Measurements from ENCODE around the gene FAM163B. TPM values are rescaled to one million over a fixed set of nuclear protein-coding genes. Genes with fewer than 3 reads are reported as not detected.

The FAM163B gene
- total and polyA plus RNA-seq, 2 experiments from 2014 or later, result 0.35 to 1.0 TPM

DNA sequence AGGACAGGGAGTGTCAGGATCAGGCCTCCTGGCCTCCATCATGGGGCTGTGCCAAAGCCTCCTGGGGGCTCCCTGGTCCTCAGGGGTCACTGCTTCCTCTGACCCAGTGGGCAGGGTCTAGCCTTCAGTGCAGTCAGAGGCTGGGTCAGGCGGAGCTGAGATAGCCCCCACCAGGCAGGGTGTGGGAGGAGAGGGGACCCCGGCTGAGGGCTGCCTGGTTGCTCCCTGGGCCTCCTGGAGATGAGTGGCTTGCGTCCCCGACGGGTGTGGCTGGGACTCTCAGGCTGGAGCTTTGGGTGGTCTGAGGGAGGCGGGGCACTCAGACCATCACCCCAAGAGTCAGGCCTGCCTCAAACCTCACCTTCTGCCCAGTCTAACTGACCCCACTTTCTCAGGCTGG, 21.7 kb downstream of the FAM163B start:
- no peaks in the 10 kb centered on the region for H3K9me3 ChIP-seq (ENCODE audit: low read depth)
- H3K27ac ChIP-seq, result no peak overlapping the region
- peaks cover 41% of the 10 kb centered on the region for H3K4me1 ChIP-seq (ENCODE audit: insufficient read depth)
- no peak overlapping the region for H2AFZ ChIP-seq
- no peaks in the 10 kb centered on the region for H3K9me2 ChIP-seq (replicated peaks; ENCODE audit: insufficient read depth)
- 98% methylated on average over 6 of the region's 6 CpGs for WGBS (ENCODE audit: low lambda C conversion rate, missing lambda C conversion rate)
- no peak overlapping the region for H3K4me2 ChIP-seq
- H3K4me3 ChIP-seq, result no peak overlapping the region
- no peaks in the 10 kb centered on the region for H4K20me1 ChIP-seq (ENCODE audit: insufficient read depth, poor library complexity, severe bottlenecking)
- H3K27me3 ChIP-seq, result no peaks in the 10 kb centered on the region
- H3K36me3 ChIP-seq (replicated peaks; ENCODE audit: insufficient read depth, low read depth), result no peaks in the 10 kb centered on the region
- no peaks in the 10 kb centered on the region for H3K79me2 ChIP-seq
- TF ChIP-seq EZH2 (IDR thresholded peaks at IDR 0.05; ENCODE audit: borderline replicate concordance) (no peak), EZH2phosphoT487 (IDR thresholded peaks at IDR 0.05; ENCODE audit: low read depth, severe bottlenecking, unreplicated experiment) (no peak)
- TF ChIP-seq, protein P1, sequence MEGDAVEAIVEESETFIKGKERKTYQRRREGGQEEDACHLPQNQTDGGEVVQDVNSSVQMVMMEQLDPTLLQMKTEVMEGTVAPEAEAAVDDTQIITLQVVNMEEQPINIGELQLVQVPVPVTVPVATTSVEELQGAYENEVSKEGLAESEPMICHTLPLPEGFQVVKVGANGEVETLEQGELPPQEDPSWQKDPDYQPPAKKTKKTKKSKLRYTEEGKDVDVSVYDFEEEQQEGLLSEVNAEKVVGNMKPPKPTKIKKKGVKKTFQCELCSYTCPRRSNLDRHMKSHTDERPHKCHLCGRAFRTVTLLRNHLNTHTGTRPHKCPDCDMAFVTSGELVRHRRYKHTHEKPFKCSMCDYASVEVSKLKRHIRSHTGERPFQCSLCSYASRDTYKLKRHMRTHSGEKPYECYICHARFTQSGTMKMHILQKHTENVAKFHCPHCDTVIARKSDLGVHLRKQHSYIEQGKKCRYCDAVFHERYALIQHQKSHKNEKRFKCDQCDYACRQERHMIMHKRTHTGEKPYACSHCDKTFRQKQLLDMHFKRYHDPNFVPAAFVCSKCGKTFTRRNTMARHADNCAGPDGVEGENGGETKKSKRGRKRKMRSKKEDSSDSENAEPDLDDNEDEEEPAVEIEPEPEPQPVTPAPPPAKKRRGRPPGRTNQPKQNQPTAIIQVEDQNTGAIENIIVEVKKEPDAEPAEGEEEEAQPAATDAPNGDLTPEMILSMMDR (IDR thresholded peaks at IDR 0.05; ENCODE audit: poor library complexity), result no peak
- DNase-seq (ENCODE audit: low spot score), result no peak

DNA sequence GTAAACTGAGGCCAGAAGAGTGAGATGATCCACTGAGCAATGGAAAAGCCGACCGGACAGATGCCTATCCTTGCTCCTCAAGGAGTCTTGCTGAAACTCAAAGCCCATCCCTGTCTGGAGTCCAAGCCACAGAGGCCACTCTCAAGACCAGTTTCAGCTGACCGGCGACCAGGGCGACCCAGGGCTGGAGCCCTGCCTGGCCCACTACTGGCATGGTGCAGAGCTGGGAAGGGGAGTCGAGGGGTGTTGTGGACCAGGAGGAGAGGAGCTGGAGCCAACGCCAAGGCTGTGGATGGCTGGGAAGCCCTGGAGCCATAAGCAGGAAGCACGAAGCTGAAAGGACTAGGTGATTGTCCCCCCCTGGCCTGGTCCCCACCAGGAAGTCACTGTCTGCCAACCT, 22.1 kb downstream of the FAM163B start:
- Histone ChIP-seq H3K27me3 (no peaks in the 10 kb centered on the region), H4K20me1 (ENCODE audit: insufficient read depth, poor library complexity, severe bottlenecking) (no peaks in the 10 kb centered on the region), H3K4me3 (no peak overlapping the region), H3K79me2 (no peaks in the 10 kb centered on the region), H2AFZ (no peak overlapping the region), H3K27ac (no peak overlapping the region), H3K4me2 (no peak overlapping the region), H3K9me3 (ENCODE audit: low read depth) (no peaks in the 10 kb centered on the region), H3K36me3 (replicated peaks; ENCODE audit: insufficient read depth, low read depth) (no peaks in the 10 kb centered on the region), H3K9me2 (replicated peaks; ENCODE audit: insufficient read depth) (no peaks in the 10 kb centered on the region), H3K4me1 (ENCODE audit: insufficient read depth) (peaks cover 46% of the 10 kb centered on the region)
- no peak for DNase-seq (ENCODE audit: low spot score)
- WGBS (ENCODE audit: low lambda C conversion rate, missing lambda C conversion rate), result 94% methylated on average over 8 of the region's 8 CpGs
- TF ChIP-seq EZH2phosphoT487 (IDR thresholded peaks at IDR 0.05; ENCODE audit: low read depth, severe bottlenecking, unreplicated experiment), result no peak
- no peak for TF ChIP-seq EZH2 (IDR thresholded peaks at IDR 0.05; ENCODE audit: borderline replicate concordance)
- TF ChIP-seq, protein P1 (IDR thresholded peaks at IDR 0.05; ENCODE audit: poor library complexity), result no peak

DNA sequence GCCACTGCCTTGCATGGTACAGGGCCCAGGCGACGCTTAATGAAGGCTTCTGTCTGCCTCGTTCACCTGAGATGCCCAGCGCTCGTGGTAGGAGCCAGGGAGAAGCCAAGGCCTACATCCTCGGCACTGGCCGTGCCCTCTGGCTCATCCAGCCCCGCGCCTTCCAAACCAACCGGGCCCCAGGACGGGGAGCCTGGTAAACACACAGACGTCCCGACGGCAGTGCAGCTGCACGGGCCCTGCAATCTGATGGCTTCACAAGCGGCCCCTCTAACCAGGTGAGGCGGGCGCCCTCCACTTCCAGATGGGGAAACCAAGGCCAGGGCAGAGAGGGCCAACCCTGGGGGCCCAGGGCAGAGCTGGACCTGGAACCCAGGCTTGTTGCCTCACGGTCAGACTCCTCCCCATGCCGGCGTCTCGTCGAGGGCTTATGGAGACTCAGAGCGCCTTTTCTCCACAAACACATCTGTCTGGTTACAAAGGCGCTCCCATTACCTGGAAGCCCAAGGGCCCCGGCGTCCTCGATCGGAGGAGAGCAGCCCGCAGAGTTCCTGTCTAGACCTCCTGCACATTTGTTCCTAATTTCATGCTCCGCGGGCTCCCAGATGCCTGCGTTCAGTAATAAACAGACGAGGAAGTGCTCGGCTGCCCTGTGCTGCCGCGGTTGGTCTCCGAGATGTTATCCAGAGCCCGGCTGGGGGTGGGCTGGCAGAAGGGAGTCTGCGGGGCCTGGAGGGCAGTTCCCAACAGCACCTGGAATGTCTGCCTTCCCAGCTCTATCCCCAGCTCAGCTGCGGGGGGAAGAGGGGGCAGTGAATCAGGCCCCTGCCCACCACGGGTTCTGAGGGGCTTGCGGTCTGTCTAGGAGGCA, 23.5 kb downstream of the FAM163B start:
- Histone ChIP-seq H4K20me1 (ENCODE audit: insufficient read depth, poor library complexity, severe bottlenecking) (no peaks in the 10 kb centered on the region), H2AFZ (peak overlapping the region; percentile 28), H3K4me2 (peak overlapping the region; percentile 72), H3K27me3 (no peaks in the 10 kb centered on the region), H3K79me2 (no peaks in the 10 kb centered on the region), H3K27ac (peak overlapping the region; percentile 88), H3K9me2 (replicated peaks; ENCODE audit: insufficient read depth) (no peaks in the 10 kb centered on the region), H3K4me1 (ENCODE audit: insufficient read depth) (peaks cover 56% of the 10 kb centered on the region), H3K4me3 (no peak overlapping the region), H3K9me3 (ENCODE audit: low read depth) (no peaks in the 10 kb centered on the region), H3K36me3 (replicated peaks; ENCODE audit: insufficient read depth, low read depth) (no peaks in the 10 kb centered on the region)
- TF ChIP-seq, protein P1 (IDR thresholded peaks at IDR 0.05; ENCODE audit: poor library complexity), result no peak
- TF ChIP-seq EZH2phosphoT487 (IDR thresholded peaks at IDR 0.05; ENCODE audit: low read depth, severe bottlenecking, unreplicated experiment) (no peak), EZH2 (IDR thresholded peaks at IDR 0.05; ENCODE audit: borderline replicate concordance) (no peak)
- WGBS (ENCODE audit: low lambda C conversion rate, missing lambda C conversion rate), result 47% methylated on average over 42 of the region's 43 CpGs
- DNase-seq (ENCODE audit: low spot score), result no peak

All from hepatocyte (in vitro differentiated cells).